Activated T-cell treated with anti-CD3 and anti-CD28 coated beads for 24 hours (primary cell): ENCODE results near the gene KCNT2.

ENCODE experiments used
- DNase-seq: peaks from one replicate; pipeline ENCODE4 v3.0.0-alpha.2; 2020; ENCODE audit warnings: low read depth

Gene KCNT2

DNA sequence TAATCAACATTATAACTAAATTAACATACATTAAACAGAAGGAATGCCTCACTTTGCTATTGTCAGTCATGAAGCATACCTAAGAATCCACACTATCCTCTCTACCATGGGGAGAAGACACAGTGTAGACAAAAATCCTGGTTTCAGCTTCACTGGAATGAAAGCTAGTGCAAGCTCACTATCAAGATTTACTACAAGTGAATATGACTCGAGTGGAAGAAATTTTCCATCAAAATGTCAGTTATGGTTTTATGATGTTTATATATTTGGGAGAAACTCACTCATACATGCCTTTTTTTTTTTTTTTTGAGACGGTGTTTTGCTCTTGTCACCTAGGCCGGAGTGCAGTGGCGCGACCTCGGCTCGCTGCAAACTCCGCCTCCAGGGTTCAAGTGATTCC lies 424.3 kb downstream of the KCNT2 start:
- no peak for DNase-seq

DNA sequence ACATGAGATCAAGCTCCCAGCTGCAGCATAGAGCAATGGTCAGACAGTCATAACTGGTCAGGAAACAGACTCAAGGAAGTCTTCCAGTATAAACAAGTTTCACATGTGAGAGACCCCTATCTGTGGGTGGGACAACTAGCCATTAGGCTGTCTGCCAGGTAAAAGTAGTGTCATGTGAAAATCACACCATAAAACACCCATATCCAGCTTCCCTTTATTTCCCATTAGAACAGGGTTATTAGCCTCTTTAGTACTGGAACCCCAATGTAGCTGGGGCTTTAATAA lies 426.7 kb downstream of the KCNT2 start:
- no peak for DNase-seq

DNA sequence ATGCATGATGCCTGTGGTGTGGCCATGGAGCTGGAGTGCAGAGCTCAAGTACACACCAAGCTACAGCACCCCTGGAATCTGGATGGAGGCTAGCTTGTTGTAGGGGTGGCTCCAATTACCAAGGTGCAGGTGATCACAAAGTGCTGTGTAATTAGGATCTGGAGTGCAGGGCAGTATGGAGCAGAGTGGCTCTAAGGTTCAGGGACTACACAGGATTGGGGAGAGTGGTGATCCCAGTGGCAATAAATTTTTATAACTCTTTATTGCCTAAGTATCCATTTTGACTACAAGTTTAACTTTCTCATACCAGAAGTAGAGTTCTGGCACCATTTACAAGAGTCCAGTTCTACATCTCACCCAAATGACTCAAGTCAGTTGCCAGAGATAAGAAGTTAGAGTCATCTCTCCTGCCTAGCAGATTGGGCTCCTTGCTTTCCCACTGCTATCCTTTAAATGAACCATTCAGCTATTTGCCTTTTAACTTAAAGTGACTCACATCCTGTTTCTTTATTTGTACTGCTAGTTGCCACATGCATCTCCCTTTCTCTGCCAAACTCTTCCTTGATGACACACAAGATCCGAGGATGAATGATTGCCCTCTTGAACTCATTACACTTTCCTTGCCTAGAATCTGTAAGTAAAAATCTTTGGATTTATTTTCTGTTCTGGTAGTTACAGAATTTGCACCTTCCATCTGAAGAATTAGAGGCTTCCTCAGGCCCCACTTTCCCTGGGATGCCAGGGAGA lies 427.2 kb downstream of the KCNT2 start:
- no peak for DNase-seq

DNA sequence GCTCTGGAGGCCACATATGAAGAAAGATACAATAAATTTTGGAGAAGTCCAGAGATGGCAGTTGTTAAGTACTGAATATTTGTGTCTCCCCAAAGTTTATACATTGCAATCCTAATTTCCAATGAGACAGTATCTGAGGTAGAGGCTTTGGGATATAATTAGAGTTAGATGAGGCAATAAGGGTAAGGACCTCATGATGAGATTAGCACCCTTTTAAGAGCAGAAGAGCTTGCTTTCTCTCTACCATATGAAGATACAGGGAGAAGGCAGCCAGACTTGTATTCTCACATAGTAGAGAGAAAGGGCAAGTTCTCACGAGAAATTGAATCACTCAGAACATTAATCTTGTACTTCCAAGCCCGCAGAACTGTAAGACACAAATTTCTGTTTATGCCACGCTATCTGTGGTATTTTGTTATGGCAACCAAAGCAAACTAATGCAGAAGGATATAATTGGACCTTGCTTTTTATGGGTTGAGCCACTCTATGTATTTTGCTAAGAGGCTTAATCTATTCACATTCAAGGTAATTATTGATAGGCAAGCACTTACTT lies 430.1 kb downstream of the KCNT2 start:
- DNase-seq: no peak
